B cell (primary cell): ENCODE results near the gene RCAN3. TPM values are rescaled to one million over a fixed set of nuclear protein-coding genes. Genes with fewer than 3 reads are reported as not detected.

Experiments
- ATAC-seq: fragments of 200-7000 bp; cut with Tn5 transposase; one replicate; pipeline ENCODE4 v1.10.0; 2021; ENCODE audit warnings: low read depth, mild to moderate bottlenecking, moderate number of reproducible peaks, moderate library complexity
- CTCF ChIA-PET: fragments of 350-600 bp; sonication (Branson Sonifier 250); formaldehyde crosslinking; loops from one replicate; lab custom pipeline; 2021; ENCODE audit warnings: antibody characterized with exemption, inconsistent platforms; lab: Charles Lee
- POLR2A ChIA-PET: fragments of 350-600 bp; sonication (Branson Sonifier 250); formaldehyde crosslinking; loops from one replicate; lab custom pipeline; 2021; ENCODE audit warnings: antibody characterized with exemption; lab: Charles Lee
- DNase-seq: peaks from one replicate; pipeline ENCODE4 v3.0.0; 2013
- H2AFZ ChIP-seq: 2 replicates; pipeline ENCODE4 v1.6.1; 2012; ENCODE audit warnings: mild to moderate bottlenecking, low read depth, low read length; ENCODE audit not compliant: insufficient read depth, poor library complexity, severe bottlenecking
- H3K27ac ChIP-seq, 2 donors: 1 replicate in 1 of 2; 2 replicates in 1 of 2; pipeline ENCODE4 v1.5.1; 2012 to 2013; ENCODE audit warnings: low read length in 2 of 2, mild to moderate bottlenecking in 2 of 2, moderate library complexity in 1 of 2
- H3K27me3 ChIP-seq, 4 experiments: fragments of 200-600 bp in 1 of 4; sonication (generic) in 1 of 4; replicated peaks in 1 of 4; 1 replicate in 2 of 4; 2 replicates in 2 of 4; pipeline versions ENCODE4 v1.6.1 to v1.7.0; 2013 to 2016; ENCODE audit warnings: low read length in 3 of 4, mild to moderate bottlenecking in 2 of 4, mixed read lengths in 1 of 4, moderate library complexity in 1 of 4; ENCODE audit not compliant: insufficient read depth in 4 of 4, control insufficient read depth in 3 of 4; ENCODE audit errors: control extremely low read depth in 1 of 4
- H3K36me3 ChIP-seq, 2 experiments: replicated peaks in 1 of 2; 1 replicate in 1 of 2; 2 replicates in 1 of 2; pipeline versions ENCODE4 v1.6.1 to v1.7.1; 2013; ENCODE audit warnings: low read length in 1 of 2; ENCODE audit not compliant: insufficient read depth in 2 of 2, control insufficient read depth in 1 of 2; ENCODE audit errors: control extremely low read depth in 1 of 2, extremely low read depth in 1 of 2
- H3K4me1 ChIP-seq, 2 donors: fragments of 200-600 bp in 1 of 2; sonication (generic) in 1 of 2; 1 replicate in 1 of 2; 2 replicates in 1 of 2; pipeline versions ENCODE4 v1.5.1 to v1.6.1; 2013 to 2017; ENCODE audit warnings: low read length in 2 of 2; ENCODE audit not compliant: control insufficient read depth in 2 of 2, insufficient read depth in 2 of 2
- H3K4me2 ChIP-seq: replicated peaks from 2 replicates; pipeline ENCODE3; 2012; ENCODE audit warnings: mild to moderate bottlenecking, low read depth, low read length; ENCODE audit not compliant: poor library complexity, severe bottlenecking
- H3K4me3 ChIP-seq, 5 experiments: fragments of 200-600 bp in 1 of 5; sonication (generic) in 1 of 5; 1 replicate in 3 of 5; 2 replicates in 2 of 5; pipeline versions ENCODE4 v1.5.1 to v1.7.0; 2011 to 2016; ENCODE audit warnings: low read length in 4 of 5, mild to moderate bottlenecking in 4 of 5, low read depth in 2 of 5, control low read depth in 1 of 5, moderate library complexity in 1 of 5; ENCODE audit not compliant: insufficient read depth in 1 of 5; ENCODE audit errors: control extremely low read depth in 1 of 5, extremely low read depth in 1 of 5
- H3K79me2 ChIP-seq: fragments of 200-600 bp; sonication (generic); one replicate; pipeline ENCODE4 v1.6.0; 2016; ENCODE audit warnings: low read length; ENCODE audit not compliant: control insufficient read depth, insufficient read depth
- H3K9ac ChIP-seq: fragments of 200-600 bp; sonication (generic); 2 replicates; pipeline ENCODE4 v1.6.1; 2017; ENCODE audit warnings: mild to moderate bottlenecking, low read length, moderate library complexity
- H3K9me3 ChIP-seq, 3 donors: one replicate each; pipeline versions ENCODE4 v1.6.1 to v1.7.1; 2013; ENCODE audit warnings: low read length in 2 of 3; ENCODE audit not compliant: control insufficient read depth in 2 of 3, insufficient read depth in 1 of 3; ENCODE audit errors: control extremely low read depth in 1 of 3
- H4K20me1 ChIP-seq: 2 replicates; pipeline ENCODE4 v1.6.0; 2012; ENCODE audit warnings: mild to moderate bottlenecking, low read length; ENCODE audit not compliant: insufficient read depth, control insufficient read depth, poor library complexity, severe bottlenecking
- H3K27ac Mint-ChIP-seq: one replicate; pipeline ENCODE4 v1.8.0; 2021; ENCODE audit warnings: mixed read lengths
- H3K27me3 Mint-ChIP-seq: one replicate; pipeline ENCODE4 v1.8.0; 2021; ENCODE audit warnings: mixed read lengths
- H3K4me1 Mint-ChIP-seq: one replicate; pipeline ENCODE4 v1.8.0; 2021; ENCODE audit warnings: mixed read lengths
- H3K4me3 Mint-ChIP-seq: one replicate; pipeline ENCODE4 v1.8.0; 2021; ENCODE audit warnings: mixed read lengths
- H3K9me3 Mint-ChIP-seq: one replicate; pipeline ENCODE4 v1.8.0; 2022; ENCODE audit warnings: mixed read lengths; ENCODE audit not compliant: insufficient read depth
- EZH2 ChIP-seq: IDR thresholded peaks from 2 replicates; pipeline ENCODE4 v1.6.1; 2012; ENCODE audit warnings: borderline replicate concordance, low read depth, mild to moderate bottlenecking, moderate library complexity, low read length; ENCODE audit not compliant: insufficient read depth, poor library complexity, severe bottlenecking
- WGBS: methylation state at CpG from one replicate; pipeline ENCODE4 v1.1.5; 2013; ENCODE audit warnings: missing lambda C conversion rate; ENCODE audit not compliant: insufficient coverage; 5-methylcytosine and 5-hydroxymethylcytosine counted together
- intact Hi-C: fragments of 100-400 bp; cut with micrococcal nuclease; formaldehyde crosslinking; loops from one replicate; pipeline ENCODE4 v1.10.0; 2022
- polyA plus RNA-seq: library from polyadenylated mRNA; depleted of rRNA; stranded (reverse); fragments of >200 nt; gene quantifications from 2 replicates; pipeline ENCODE4 v1.2.3, GENCODE V29; 2012
- total RNA-seq, 2 donors: library from RNA; stranded (reverse); fragments of 120-200 nt in 1 of 2; gene quantifications; 1 replicate in 1 of 2; 2 replicates in 1 of 2; pipeline versions ENCODE4 v1.2.3 to v1.2.4, GENCODE V29; 2013 to 2022
- TF ChIP-seq, protein P1 (sequence below): fragments of 200-600 bp; IDR thresholded peaks from one replicate; pipeline ENCODE4 v1.8.0; 2022; ENCODE audit warnings: antibody characterized with exemption, mild to moderate bottlenecking

The RCAN3 gene
- total and polyA plus RNA-seq, 2 donors (not counting 1 experiment from before 2014, with no cell fraction given), result 19.3 to 37.3 TPM

DNA sequence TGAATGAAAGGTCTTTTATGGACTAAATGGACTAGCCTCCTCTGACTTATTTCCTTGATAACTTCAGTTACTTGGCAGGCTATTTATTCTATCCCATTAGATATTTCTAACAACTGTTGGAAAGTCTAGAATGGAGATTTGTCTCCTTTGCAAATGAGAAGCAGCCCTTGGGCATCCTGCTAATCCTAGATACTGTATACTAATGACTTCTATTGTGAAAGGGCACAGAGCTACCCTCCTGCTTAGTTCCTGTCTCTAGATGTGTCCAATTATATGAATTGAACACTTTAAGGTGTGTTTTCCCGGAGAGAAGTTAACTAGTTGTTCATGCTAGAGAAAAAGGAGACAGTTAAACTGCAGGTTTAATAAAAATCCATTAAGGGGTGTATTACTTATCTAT lies 43.0 kb downstream of the RCAN3 start:
- no peak overlapping the region for H3K27ac Mint-ChIP-seq
- no CpG with 5 or more reads among the region's 1 CpG for WGBS
- no peaks in the 10 kb centered on the region for H3K9me3 Mint-ChIP-seq
- H3K4me3 Mint-ChIP-seq, result no peak overlapping the region
- Histone ChIP-seq H3K9ac (no peak overlapping the region), H3K27me3 (no peaks in the 10 kb centered on the region), H3K27ac (no peak overlapping the region), H3K4me3 (no peak overlapping the region), H3K9me3 (peaks cover 0 to 4% (median 0%) of the 10 kb centered on the region in 3 donors), H3K4me1 (peaks cover 26 to 27% of the 10 kb centered on the region in 2 donors), H2AFZ (no peak overlapping the region), H4K20me1 (no peaks in the 10 kb centered on the region), H3K4me2 (no peak overlapping the region), H3K79me2 (peaks cover 8% of the 10 kb centered on the region), H3K36me3 (no peaks in the 10 kb centered on the region)
- no peak for TF ChIP-seq EZH2
- intact Hi-C loops, result no loop called here
- DNase-seq, result no peak
- H3K27me3 Mint-ChIP-seq, result no peaks in the 10 kb centered on the region
- POLR2A ChIA-PET, result no interaction called here
- ATAC-seq, result no peak
- peaks cover 26% of the 10 kb centered on the region for H3K4me1 Mint-ChIP-seq
- CTCF ChIA-PET, result no interaction called here

DNA sequence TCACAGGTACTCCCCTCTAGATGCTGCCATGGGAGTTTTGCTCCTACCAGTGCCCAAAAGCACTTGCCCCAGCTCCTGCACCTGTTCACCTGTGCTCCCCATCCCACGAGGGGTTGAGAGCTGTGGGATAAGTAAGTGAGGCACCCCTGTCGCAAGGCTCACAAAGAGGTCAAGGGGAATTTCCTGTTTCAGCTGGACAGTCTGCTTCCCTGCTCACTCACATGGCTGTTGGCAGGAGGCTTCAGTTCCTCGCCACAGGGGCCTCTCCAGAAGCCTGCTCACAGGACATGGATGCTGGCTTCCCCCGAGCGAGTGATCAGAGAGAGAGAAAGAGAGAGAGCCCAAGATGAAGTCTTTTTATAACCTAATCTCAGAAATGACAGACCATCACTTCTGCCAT lies 44.6 kb downstream of the RCAN3 start:
- ATAC-seq, result no peak
- CTCF ChIA-PET, result interaction anchor here (1.3 to 1.6 kb wide), 2 partner anchors 19 to 61 kb away, joined by 3 to 5 read pairs; no protein-coding TSS in a partner anchor
- intact Hi-C loops, result no loop called here

More for the DNA sequence above, 44.6 kb downstream of the RCAN3 start:
- Mint-ChIP-seq H3K27ac (peak overlapping the region; percentile 59), H3K9me3 (no peaks in the 10 kb centered on the region), H3K4me3 (no peak overlapping the region), H3K4me1 (peaks cover 17% of the 10 kb centered on the region), H3K27me3 (no peaks in the 10 kb centered on the region)
- TF ChIP-seq, protein P1, sequence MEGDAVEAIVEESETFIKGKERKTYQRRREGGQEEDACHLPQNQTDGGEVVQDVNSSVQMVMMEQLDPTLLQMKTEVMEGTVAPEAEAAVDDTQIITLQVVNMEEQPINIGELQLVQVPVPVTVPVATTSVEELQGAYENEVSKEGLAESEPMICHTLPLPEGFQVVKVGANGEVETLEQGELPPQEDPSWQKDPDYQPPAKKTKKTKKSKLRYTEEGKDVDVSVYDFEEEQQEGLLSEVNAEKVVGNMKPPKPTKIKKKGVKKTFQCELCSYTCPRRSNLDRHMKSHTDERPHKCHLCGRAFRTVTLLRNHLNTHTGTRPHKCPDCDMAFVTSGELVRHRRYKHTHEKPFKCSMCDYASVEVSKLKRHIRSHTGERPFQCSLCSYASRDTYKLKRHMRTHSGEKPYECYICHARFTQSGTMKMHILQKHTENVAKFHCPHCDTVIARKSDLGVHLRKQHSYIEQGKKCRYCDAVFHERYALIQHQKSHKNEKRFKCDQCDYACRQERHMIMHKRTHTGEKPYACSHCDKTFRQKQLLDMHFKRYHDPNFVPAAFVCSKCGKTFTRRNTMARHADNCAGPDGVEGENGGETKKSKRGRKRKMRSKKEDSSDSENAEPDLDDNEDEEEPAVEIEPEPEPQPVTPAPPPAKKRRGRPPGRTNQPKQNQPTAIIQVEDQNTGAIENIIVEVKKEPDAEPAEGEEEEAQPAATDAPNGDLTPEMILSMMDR, result no peak
- TF ChIP-seq EZH2, result no peak
- no peaks in the 10 kb centered on the region for H4K20me1 ChIP-seq
- no peaks in the 10 kb centered on the region for H3K36me3 ChIP-seq
- 80% methylated on average over 1 of the region's 5 CpGs for WGBS
- peaks cover 18 to 20% of the 10 kb centered on the region in 2 donors for H3K4me1 ChIP-seq
- no peak overlapping the region for H3K4me3 ChIP-seq
- no peak for DNase-seq
- peaks cover 0 to 4% (median 0%) of the 10 kb centered on the region in 3 donors for H3K9me3 ChIP-seq
- H3K4me2 ChIP-seq, result no peak overlapping the region
- H3K79me2 ChIP-seq, result no peaks in the 10 kb centered on the region
- H2AFZ ChIP-seq, result peak overlapping the region; percentile 14
- no peaks in the 10 kb centered on the region for H3K27me3 ChIP-seq
- no peak overlapping the region for H3K9ac ChIP-seq
- POLR2A ChIA-PET, result no interaction called here
- H3K27ac ChIP-seq, result no peak overlapping the region
